H1 (cell line): ENCODE measurements around the gene INTS1. TPM values are rescaled to one million over a fixed set of nuclear protein-coding genes. Genes with fewer than 3 reads are reported as not detected.

Source experiments
- CHD7 ChIP-seq: fragments of 300-600 bp; sonication (generic); IDR thresholded peaks from 2 replicates; pipeline ENCODE4 v1.7.1; 2012; ENCODE audit warnings: low read length, moderate library complexity, mild to moderate bottlenecking, inconsistent platforms; ENCODE audit not compliant: insufficient replicate concordance
- polyA plus RNA-seq, 7 experiments: library from polyadenylated mRNA; depleted of rRNA in 3 of 7; stranded (reverse) in 5 of 7; unstranded in 2 of 7; fragments of >200 nt in 5 of 7; fragments of 200-250 nt in 2 of 7; gene quantifications; 1 replicate in 5 of 7; 2 replicates in 1 of 7; 4 replicates in 1 of 7; pipeline versions ENCODE4 v1.2.1 to v1.2.3, GENCODE V29; 2011 to 2013; ENCODE audit warnings: missing spikeins in 2 of 7, mixed read lengths in 2 of 7
- total RNA-seq: library from RNA; stranded (reverse); fragmentation: NEBNext Ultra II Directional; extraction: Animal tissue kit (Norgen Biotek cat#: 25700); gene quantifications from 2 replicates; pipeline ENCODE4 v1.2.1, GENCODE V29; 2021

The INTS1 gene
- total and polyA plus RNA-seq, 2 of the 8 experiments (the other 6 are each of a cell fraction or from before 2014, with no cell fraction given), result 76.9 to 104 TPM

DNA sequence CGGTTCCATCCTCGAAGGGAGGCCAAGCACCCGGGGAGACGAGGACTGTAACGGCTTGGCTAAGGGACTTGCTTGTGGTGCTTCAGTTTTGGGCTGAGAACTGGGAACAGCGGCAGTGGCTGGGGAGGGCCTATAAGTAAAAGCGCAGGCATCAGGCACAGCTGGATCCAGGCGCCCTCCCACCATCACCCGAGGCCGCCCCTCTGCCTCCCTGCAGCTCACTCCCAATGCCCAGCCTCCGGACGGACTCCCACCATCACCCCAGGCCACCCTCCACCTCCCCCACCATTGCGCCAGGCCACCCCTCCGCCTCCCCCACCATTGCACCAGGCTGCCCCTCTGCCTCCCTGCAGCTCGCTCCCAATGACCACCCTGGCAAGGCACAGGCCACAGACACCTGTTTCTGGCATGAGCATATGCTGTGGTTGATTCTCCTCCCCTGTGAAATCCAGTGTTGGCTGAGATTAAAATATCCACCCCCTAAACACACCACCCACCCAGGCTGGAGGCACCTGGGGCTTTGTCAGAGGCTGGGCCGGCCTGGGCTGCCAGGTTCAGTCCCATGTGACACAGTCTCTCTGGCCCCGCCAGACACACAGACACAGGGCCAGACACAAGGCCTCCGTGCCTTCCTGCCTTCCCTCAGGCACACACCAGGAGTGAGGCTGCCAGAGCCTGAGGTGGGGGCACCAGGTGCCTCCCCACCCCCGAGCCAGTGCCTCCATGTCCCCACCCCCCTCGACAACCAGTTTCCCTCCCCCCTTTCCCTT is 61.6 kb downstream of the INTS1 start (continued):
- no peak for TF ChIP-seq CHD7
